Esophagus mucosa (tissue), 1 donor: ENCODE results near the gene ZNF532. TPM values are rescaled to one million over a fixed set of nuclear protein-coding genes. Genes with fewer than 3 reads are reported as not detected.
"Not testable (repeated sequence)": the region's sequence is repeated elsewhere in the genome, so short reads cannot be mapped to it uniquely, and the experiment has no call there.

Experiments
- ATAC-seq: fragments of 200-7000 bp; cut with Tn5 transposase; one replicate; pipeline ENCODE4 v1.9.1; 2020
- total RNA-seq: library from RNA; stranded (reverse); gene quantifications from one replicate; pipeline ENCODE4 v1.2.4, GENCODE V29; 2023
- donor health status: DM: yes; HTN: yes; CAD: no.

The ZNF532 gene, protein sequence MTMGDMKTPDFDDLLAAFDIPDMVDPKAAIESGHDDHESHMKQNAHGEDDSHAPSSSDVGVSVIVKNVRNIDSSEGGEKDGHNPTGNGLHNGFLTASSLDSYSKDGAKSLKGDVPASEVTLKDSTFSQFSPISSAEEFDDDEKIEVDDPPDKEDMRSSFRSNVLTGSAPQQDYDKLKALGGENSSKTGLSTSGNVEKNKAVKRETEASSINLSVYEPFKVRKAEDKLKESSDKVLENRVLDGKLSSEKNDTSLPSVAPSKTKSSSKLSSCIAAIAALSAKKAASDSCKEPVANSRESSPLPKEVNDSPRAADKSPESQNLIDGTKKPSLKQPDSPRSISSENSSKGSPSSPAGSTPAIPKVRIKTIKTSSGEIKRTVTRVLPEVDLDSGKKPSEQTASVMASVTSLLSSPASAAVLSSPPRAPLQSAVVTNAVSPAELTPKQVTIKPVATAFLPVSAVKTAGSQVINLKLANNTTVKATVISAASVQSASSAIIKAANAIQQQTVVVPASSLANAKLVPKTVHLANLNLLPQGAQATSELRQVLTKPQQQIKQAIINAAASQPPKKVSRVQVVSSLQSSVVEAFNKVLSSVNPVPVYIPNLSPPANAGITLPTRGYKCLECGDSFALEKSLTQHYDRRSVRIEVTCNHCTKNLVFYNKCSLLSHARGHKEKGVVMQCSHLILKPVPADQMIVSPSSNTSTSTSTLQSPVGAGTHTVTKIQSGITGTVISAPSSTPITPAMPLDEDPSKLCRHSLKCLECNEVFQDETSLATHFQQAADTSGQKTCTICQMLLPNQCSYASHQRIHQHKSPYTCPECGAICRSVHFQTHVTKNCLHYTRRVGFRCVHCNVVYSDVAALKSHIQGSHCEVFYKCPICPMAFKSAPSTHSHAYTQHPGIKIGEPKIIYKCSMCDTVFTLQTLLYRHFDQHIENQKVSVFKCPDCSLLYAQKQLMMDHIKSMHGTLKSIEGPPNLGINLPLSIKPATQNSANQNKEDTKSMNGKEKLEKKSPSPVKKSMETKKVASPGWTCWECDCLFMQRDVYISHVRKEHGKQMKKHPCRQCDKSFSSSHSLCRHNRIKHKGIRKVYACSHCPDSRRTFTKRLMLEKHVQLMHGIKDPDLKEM (N-terminal part only)
- 28.3 TPM for total RNA-seq

DNA sequence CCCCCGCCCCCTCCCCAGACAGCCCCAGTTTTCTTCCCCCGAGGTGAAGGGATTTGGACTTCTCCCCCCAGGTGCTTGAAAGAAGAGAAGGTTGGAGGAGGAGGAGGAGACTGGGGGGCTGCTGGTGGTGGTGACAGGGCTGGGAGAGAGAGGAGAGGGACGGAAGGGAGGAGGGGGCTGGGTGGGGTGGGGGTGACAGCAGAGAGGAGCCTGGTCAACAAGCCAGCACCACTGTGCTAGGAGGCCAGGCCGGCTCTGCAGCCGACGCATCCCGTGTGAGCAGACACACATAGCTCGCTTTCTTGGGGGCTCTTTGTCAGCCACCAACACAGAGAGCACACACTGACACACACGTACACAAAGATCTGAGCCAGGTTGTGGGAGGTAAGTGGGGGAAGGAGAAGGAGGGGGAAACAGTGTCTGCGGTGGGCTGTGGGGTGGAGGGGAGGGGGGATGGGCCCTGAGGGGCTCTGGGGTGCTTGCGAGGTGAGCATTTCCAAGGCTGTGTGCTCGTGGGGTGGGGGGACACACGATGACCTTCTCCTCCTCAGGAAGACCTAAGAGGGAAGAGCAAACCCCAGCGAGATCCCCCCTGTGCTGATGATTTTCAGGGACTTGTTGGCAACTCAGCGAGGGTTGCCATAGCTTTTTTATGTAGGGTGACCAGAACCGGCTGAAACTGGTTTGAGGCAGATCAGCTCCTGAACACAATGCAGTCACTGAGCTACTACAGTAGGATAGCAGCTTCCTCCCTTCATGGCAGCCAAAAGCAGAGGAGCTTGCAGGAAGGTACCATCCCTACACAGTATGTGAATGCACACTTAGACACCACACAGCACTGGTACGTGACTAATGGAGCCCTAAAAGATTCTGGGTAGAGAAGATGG, at the start of gene ZNF532:
TSS of gene ZNF532 (plus strand) at position 732 of the 887 bp plus-strand sequence. CDS start 53,411 bp downstream, outside the sequence.
- peak; percentile 78 for ATAC-seq

DNA sequence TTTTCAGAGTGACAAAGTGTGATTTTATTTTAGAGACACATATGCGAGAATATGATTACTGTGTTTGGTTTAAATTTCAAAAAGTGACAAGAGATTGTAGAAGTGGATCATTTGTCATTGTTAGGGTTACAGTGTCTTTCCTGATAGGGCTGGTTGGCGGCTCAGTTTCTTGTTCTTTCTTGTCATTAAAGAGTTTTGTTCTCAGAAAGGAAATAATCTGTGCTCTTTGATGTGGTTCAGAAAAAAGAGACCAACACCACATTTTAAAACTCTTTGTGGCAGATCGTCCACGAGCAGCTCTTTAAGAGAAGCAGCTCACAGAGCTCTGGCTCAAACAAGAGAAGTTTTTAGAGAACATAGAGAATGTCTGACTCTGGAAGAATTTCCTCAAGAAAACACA, 45.6 kb upstream of the ZNF532 start:
- ATAC-seq = no peak

GRCh38 chr18:58820251-58820650, 44.4 kb upstream of the ZNF532 start:
- no peak for ATAC-seq

DNA sequence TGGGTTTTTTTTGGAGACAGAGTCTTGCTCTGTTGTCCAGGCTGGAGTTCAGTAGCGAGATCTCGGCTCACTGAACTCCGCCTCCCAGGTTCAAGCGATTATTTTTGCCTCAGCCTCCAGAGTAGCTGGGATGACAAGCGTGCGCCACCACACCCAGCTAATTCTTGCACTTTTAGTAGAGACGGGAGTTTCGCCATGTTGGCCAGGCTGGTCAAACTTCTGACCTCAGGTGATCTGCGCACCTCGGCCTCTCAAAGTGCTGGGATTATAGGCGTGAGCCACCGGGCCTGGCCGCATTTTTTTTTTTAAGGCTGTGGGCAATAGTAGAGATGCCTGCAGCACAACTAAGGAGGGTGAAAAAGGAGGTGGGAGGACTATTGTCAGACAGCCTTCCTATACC, 41.7 kb upstream of the ZNF532 start:
- no peak for ATAC-seq

- no peak for ATAC-seq
Measured at GRCh38 chr18:58823412-58823811, 41.3 kb upstream of the ZNF532 start.

DNA sequence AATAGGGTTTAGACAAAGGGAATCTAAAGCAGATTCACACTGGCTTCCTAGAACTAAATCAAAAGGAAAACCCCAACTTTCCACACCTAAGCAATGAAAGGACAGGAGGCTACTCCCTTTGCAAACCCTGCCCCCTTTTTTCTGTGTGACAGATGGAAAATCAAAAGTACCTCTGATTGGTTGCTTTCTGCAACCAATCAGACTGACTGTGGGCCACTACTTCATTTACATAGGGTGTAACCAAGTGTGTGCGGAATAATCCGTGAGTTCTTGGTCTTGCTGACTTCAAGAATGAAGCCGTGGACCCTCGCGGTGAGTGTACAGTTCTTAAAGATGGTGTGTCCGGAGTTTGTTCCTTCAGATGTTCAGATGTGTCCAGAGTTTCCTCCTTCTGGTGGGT, 37.8 kb upstream of the ZNF532 start:
- ATAC-seq = not testable (repeated sequence)

DNA sequence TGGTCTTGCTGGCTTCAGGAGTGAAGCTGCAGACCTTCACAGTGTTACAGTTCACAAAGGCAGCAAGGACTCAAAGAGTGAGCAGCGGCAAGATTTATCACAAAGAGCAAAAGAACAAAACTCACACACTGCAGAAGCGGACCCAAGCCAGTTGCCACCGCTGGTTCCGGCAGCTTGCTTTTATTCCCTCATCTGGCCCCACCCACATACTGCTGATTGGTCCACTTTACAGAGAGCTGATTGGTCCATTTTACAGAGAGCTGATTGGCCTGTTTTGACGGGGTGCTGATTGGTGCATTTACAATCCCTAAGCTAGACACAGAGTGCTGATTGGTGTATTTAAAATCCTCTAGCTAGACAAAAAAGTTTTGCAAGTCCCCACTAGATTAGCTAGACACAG, 37.2 kb upstream of the ZNF532 start:
- no peak for ATAC-seq

GRCh38 chr18:58827886-58828285, 36.8 kb upstream of the ZNF532 start:
- ATAC-seq = no peak

GRCh38 chr18:58828399-58829121, 36.1 kb upstream of the ZNF532 start:
- ATAC-seq = no peak

GRCh38 chr18:58829263-58829662, 35.4 kb upstream of the ZNF532 start:
- no peak for ATAC-seq

GRCh38 chr18:58829886-58830285, 34.8 kb upstream of the ZNF532 start:
- not testable (repeated sequence) for ATAC-seq

DNA sequence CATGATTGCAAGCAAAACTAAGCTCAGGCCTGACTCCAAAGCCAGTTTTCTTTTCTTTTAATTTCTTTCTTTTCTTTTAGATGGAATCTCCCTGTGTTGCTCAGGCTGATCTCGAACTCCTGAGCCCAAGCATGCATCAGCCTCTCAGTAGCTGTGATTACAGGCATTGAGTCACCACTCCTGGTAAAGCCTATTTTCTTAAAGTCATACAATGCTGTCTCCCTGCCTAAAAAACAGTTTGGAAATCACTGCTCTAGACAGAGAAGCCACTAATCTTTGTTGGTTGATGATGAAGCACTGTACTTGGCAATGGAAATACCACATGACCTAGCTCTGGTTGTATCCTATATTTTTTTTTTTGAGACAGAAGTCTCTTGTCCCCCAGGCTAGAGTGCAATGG, 33.1 kb upstream of the ZNF532 start:
- peak; percentile 64 for ATAC-seq

DNA sequence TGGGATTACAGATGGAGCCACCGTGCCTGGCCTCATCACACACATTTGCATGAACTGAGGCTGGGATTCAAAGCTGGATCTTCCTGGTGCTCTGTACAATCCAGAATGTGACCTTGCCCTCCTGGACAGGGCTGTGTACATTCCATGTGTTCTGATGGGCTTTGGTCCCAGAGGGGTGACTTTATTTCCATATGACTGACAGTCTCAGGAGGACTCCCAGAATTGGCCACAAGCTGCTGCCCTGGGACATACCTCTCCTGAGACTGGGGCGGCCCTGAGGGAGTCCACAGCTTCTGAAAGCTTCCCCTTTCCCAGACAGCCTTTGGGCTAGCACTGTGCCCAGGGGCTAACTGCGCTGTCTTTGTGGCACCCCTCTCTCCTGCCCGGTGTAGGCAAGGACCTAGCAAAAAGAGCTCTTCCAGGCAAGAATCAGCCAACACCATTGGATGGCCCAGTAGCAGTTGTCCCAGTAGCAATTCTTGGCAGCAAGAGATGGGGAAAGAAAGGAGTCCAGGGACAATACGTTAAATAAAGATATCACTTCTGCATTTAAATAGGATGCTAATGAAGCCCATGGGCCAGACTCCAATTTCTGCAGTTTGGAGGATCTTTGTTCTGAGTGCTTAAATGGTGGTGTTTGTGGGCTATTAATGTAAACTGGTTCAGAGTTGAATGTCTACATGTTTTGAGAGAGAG, 26.4 kb upstream of the ZNF532 start:
- no peak for ATAC-seq

- no peak for ATAC-seq
Measured at GRCh38 chr18:58838946-58839345, 25.7 kb upstream of the ZNF532 start.

GRCh38 chr18:58842978-58843687, 21.5 kb upstream of the ZNF532 start:
- ATAC-seq = peak; percentile 42

DNA sequence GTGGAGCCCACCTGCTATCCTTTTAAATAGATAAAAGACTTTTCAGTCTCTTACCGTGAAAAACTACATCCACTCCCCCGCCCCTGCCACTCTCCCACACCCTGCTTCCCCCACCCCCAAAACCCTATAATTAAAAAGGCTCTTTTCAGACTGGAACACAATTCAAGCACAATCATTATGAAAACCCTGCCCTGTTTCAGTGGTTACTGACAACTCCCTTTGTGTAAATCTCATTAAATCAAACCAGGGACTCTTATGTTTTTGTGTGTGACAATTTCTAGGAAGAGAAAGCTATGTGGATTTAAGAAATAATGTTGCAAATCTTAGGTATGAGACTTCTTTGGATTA, 21.0 kb upstream of the ZNF532 start:
- no peak for ATAC-seq

- peak; percentile 70 for ATAC-seq
Measured at GRCh38 chr18:58844871-58845270, 19.8 kb upstream of the ZNF532 start.

DNA sequence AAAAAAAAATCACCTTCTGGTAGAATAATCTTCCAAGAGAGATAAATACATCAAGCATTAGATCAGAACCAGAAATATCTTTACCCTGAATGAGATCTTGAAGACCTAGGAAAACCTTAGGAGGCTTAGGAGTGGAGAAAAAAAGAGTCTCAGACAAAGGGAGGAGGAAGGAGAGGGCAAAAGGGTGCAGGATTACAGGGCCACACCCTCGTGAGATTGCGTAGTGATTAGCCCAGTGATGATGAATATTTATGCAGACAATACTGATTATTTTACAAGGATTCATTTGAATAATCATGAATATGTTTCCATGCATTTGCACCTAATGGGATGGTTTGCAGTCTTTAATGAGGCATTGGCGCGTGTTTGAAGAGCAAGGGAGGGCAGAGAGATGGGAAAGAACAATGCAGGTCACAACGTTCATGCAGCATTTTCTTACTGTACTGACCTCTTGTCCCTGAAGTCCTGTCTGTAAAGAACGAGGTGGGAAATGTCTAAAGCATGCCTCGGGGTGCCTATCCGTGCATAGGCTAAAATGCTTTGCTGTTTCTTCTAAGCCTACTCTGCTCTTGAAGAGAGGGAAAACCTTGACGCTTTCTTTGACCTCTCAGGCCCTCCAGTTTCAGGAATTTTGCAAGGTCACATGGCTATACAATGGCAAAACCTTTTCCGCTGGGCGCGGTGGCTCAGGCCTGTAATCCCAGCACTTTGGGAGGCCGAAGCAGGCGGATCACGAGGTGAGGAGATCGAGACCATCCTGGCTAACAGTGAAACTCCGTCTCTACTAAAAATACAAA, 18.6 kb upstream of the ZNF532 start:
- peak; percentile 46 for ATAC-seq

DNA sequence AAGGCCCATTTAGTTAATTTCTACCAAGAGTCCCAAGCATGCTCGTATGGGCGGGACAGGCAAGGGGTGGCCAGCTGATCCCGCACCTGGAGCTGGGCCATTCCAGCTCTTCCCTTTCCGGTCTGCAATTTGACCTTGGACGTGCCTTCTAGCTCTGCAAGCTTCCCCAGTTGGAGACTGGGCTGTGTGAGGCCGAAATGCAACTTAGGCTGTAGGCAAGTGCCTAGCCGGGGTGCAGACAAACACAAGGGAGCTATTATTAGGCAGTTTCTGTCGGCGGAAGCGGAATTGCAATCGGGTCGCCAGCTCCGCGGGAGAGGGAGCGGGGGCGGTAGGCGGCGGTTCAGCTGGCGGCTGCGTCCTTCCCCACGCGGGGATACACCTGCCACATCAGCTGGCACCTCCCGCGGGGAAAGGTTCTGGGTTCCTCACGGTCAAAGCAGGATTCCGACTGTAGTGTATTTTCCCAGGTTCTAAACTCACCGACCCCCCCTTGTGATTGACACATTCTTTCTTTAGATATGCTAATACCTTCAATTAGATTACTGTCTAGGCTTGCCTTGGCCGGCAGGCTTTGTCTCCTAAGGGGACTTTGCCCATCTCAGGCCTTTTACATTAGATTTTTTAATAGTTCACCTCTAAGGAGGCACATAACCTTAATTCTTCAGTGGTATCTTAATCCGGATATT, 17.1 kb upstream of the ZNF532 start:
- peak; percentile 24 for ATAC-seq
